Endothelial cell of umbilical vein (primary cell): ENCODE data around the gene ASTN1. TPM values are rescaled to one million over a fixed set of nuclear protein-coding genes. Genes with fewer than 3 reads are reported as not detected.
A peak's percentile ranks its signal among the peaks of the same experiment; 100 is the strongest.

Source experiments
- BruUV-seq: library from RNA; stranded (reverse); fragments of 400-500 nt; replicated peaks from 2 replicates; lab custom pipeline; 2021; lab: Mats Ljungman, UMichigan
- CTCF ChIA-PET: fragments of 300-600, 350-600 bp; sonication (Branson Sonifier 250); formaldehyde crosslinking; loops from one replicate; lab custom pipeline; 2021; ENCODE audit warnings: antibody characterized with exemption, inconsistent platforms; lab: Charles Lee
- POLR2A ChIA-PET: fragments of 300-600, 350-600 bp; sonication (Branson Sonifier 250); formaldehyde crosslinking; loops from one replicate; lab custom pipeline; 2021; ENCODE audit warnings: antibody characterized with exemption, inconsistent platforms; lab: Charles Lee
- DNase-seq: peaks from one replicate; pipeline ENCODE4 v3.0.0-alpha.2; 2011; ENCODE audit warnings: low read depth, low spot score
- FAIRE-seq: peaks from 2 replicates; lab custom pipeline; 2011; peaks lifted over from hg19 to GRCh38; lab: Jason Lieb, UNC
- H2AFZ ChIP-seq: 2 replicates; pipeline ENCODE4 v1.6.0; 2012; ENCODE audit warnings: low read depth, low read length, control low read depth, inconsistent platforms
- H3K27ac ChIP-seq: 2 replicates; pipeline ENCODE4 v1.5.1; 2011; ENCODE audit warnings: low read depth, mild to moderate bottlenecking, control low read depth, low read length, moderate library complexity; ENCODE audit not compliant: insufficient read depth
- H3K27me3 ChIP-seq, 2 experiments: 2 replicates each; pipeline versions ENCODE4 v1.6.0 to v1.6.1; 2011; ENCODE audit warnings: low read length in 2 of 2, mixed read lengths in 1 of 2; ENCODE audit not compliant: control insufficient read depth in 2 of 2, insufficient read depth in 2 of 2
- H3K36me3 ChIP-seq, 2 experiments: 2 replicates in 1 of 2; 3 replicates in 1 of 2; pipeline ENCODE4 v1.5.1; 2011; ENCODE audit warnings: low read length in 2 of 2, mild to moderate bottlenecking in 1 of 2, moderate library complexity in 1 of 2; ENCODE audit not compliant: control insufficient read depth in 2 of 2, insufficient read depth in 2 of 2; ENCODE audit errors: extremely low read depth in 1 of 2
- H3K4me1 ChIP-seq: 3 replicates; pipeline ENCODE4 v1.5.1; 2011; ENCODE audit warnings: mild to moderate bottlenecking, low read length; ENCODE audit not compliant: control insufficient read depth, insufficient read depth; ENCODE audit errors: extremely low read depth
- H3K4me2 ChIP-seq: 2 replicates; pipeline ENCODE4 v1.6.1; 2011; ENCODE audit warnings: low read length, control low read depth, mixed read lengths; ENCODE audit not compliant: insufficient read depth
- H3K4me3 ChIP-seq, 3 experiments: fragments of 200-600 bp in 1 of 3; sonication (generic), shearing (Covaris generic) in 1 of 3; replicated peaks in 1 of 3; 2 replicates each; pipeline ENCODE4 v1.5.1; 2011 to 2016; ENCODE audit warnings: control low read depth in 3 of 3, low read length in 3 of 3, mild to moderate bottlenecking in 2 of 3, inconsistent platforms in 1 of 3, low read depth in 1 of 3, moderate library complexity in 1 of 3; ENCODE audit not compliant: insufficient read depth in 1 of 3
- H3K79me2 ChIP-seq: 2 replicates; pipeline ENCODE4 v1.6.0; 2012; ENCODE audit warnings: low read length, inconsistent platforms; ENCODE audit not compliant: control insufficient read depth, insufficient read depth
- H3K9ac ChIP-seq: replicated peaks from 2 replicates; pipeline ENCODE3; 2011; ENCODE audit warnings: low read length, control low read depth; ENCODE audit not compliant: insufficient read depth; ENCODE audit errors: extremely low read depth
- H3K9me1 ChIP-seq: replicated peaks from 3 replicates; pipeline ENCODE4 v1.6.0; 2011; ENCODE audit warnings: mild to moderate bottlenecking, low read length; ENCODE audit not compliant: control insufficient read depth, insufficient read depth; ENCODE audit errors: extremely low read depth
- H3K9me3 ChIP-seq: replicated peaks from 2 replicates; pipeline ENCODE4 v1.5.1; 2012; ENCODE audit warnings: low read length, inconsistent platforms; ENCODE audit not compliant: control insufficient read depth, insufficient read depth
- H4K20me1 ChIP-seq: replicated peaks from 2 replicates; pipeline ENCODE3; 2011; ENCODE audit warnings: mild to moderate bottlenecking, low read length; ENCODE audit not compliant: control insufficient read depth, insufficient read depth; ENCODE audit errors: extremely low read depth
- EZH2 ChIP-seq: IDR thresholded peaks from 2 replicates; pipeline ENCODE4 v1.6.1; 2012; ENCODE audit warnings: borderline replicate concordance, low read depth, mild to moderate bottlenecking, moderate library complexity, low read length, inconsistent platforms; ENCODE audit not compliant: severe bottlenecking
- FOS ChIP-seq: IDR thresholded peaks from 2 replicates; pipeline ENCODE4 v1.6.1; 2011; ENCODE audit warnings: mild to moderate bottlenecking, low read length, moderate library complexity, borderline replicate concordance; ENCODE audit not compliant: insufficient read depth
- GATA2 ChIP-seq: IDR thresholded peaks from 2 replicates; pipeline ENCODE4 v1.7.0; 2011; ENCODE audit warnings: low read depth, mild to moderate bottlenecking, moderate library complexity, mixed read lengths, low read length; ENCODE audit not compliant: insufficient read length, insufficient read depth
- JUN ChIP-seq: IDR thresholded peaks from 2 replicates; pipeline ENCODE4 v1.6.1; 2011; ENCODE audit warnings: borderline replicate concordance, low read depth; ENCODE audit not compliant: insufficient read length, insufficient read depth
- MYC ChIP-seq: IDR thresholded peaks from one replicate; pipeline ENCODE4 v1.6.1; 2011; ENCODE audit warnings: mild to moderate bottlenecking, low read depth, low read length
- POLR2AphosphoS5 ChIP-seq: IDR thresholded peaks from 2 replicates; pipeline ENCODE4 v1.6.1; 2012; ENCODE audit warnings: low read depth, mild to moderate bottlenecking, control low read depth, low read length, moderate library complexity; ENCODE audit not compliant: insufficient read depth
- dilution Hi-C: fragments of 300-500 bp; cut with MboI; formaldehyde crosslinking; loops from one replicate; pipeline ENCODE4 v1.15.0; 2019; ENCODE audit warnings: low sequenced_read_pairs; ENCODE audit not compliant: extremely low pct_ligation_motif_present
- intact Hi-C: fragments of 100-400 bp; cut with micrococcal nuclease; formaldehyde crosslinking; loops from one replicate; pipeline ENCODE4 v1.10.0; 2022
- polyA plus RNA-seq, 4 experiments: library from polyadenylated mRNA; depleted of rRNA in 3 of 4; stranded (reverse) in 3 of 4; unstranded in 1 of 4; fragments of >200 nt; gene quantifications; 2 replicates each; pipeline versions ENCODE4 v1.2.1 to v1.2.3, GENCODE V29; 2011 to 2012; ENCODE audit warnings: missing spikeins in 1 of 4
- total RNA-seq: library from RNA; stranded (reverse); gene quantifications from 2 replicates; pipeline ENCODE4 v1.2.3, GENCODE V29; 2021
- TF ChIP-seq, protein P1 (sequence below), 2 donors: IDR thresholded peaks; 1 replicate in 1 of 2; 2 replicates in 1 of 2; pipeline ENCODE4 v1.5.1; 2011; ENCODE audit warnings: low read length in 2 of 2, mild to moderate bottlenecking in 2 of 2, moderate library complexity in 2 of 2, control low read depth in 1 of 2, inconsistent platforms in 1 of 2, low read depth in 1 of 2; ENCODE audit not compliant: insufficient read depth in 1 of 2; ENCODE audit errors: extremely low read depth in 1 of 2

Gene ASTN1
- total and polyA plus RNA-seq, 2 donors (not counting 3 experiments of a cell fraction or from before 2014, with no cell fraction given), result 0.04 TPM; not detected in 1

DNA sequence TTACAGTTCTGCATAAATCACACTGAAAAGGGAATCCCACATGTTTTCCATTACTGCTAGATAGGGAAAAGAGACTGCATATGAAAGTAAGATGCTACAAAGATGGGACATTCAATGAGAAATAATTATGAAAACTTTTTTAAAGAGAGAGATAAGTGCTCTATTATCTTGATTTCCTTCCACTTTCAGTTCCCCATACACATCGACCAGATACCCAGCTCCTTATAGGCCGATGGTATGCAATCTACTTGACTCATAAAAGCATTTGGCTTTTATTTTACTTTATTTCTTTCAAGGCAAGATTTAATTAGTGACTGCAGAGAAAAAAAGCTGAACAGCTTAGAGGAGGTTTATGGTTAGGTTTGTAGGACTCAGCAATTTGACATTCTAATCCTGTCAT lies 19.3 kb upstream of the ASTN1 start:
- ChIA-PET POLR2A (no interaction called here), CTCF (no interaction called here)
- H3K9ac ChIP-seq, result no peak overlapping the region
- no peaks in the 10 kb centered on the region for H4K20me1 ChIP-seq
- dilution Hi-C loops, result no loop called here
- H3K9me1 ChIP-seq, result no peaks in the 10 kb centered on the region
- no peaks in the 10 kb centered on the region for H3K9me3 ChIP-seq
- H2AFZ ChIP-seq, result no peak overlapping the region
- TF ChIP-seq GATA2 (no peak), JUN (no peak)
- TF ChIP-seq, protein P1, sequence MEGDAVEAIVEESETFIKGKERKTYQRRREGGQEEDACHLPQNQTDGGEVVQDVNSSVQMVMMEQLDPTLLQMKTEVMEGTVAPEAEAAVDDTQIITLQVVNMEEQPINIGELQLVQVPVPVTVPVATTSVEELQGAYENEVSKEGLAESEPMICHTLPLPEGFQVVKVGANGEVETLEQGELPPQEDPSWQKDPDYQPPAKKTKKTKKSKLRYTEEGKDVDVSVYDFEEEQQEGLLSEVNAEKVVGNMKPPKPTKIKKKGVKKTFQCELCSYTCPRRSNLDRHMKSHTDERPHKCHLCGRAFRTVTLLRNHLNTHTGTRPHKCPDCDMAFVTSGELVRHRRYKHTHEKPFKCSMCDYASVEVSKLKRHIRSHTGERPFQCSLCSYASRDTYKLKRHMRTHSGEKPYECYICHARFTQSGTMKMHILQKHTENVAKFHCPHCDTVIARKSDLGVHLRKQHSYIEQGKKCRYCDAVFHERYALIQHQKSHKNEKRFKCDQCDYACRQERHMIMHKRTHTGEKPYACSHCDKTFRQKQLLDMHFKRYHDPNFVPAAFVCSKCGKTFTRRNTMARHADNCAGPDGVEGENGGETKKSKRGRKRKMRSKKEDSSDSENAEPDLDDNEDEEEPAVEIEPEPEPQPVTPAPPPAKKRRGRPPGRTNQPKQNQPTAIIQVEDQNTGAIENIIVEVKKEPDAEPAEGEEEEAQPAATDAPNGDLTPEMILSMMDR (IDR thresholded peaks at IDR 0.05; ENCODE audit: extremely low read depth in 1 of 2, insufficient read depth in 1 of 2, low read depth in 1 of 2, low read length in 2 of 2), result no peak
- peaks cover 3% of the 10 kb centered on the region for H3K4me1 ChIP-seq
- H3K36me3 ChIP-seq, result no peaks in the 10 kb centered on the region
- no peak overlapping the region for H3K27ac ChIP-seq
- no peaks in the 10 kb centered on the region for H3K79me2 ChIP-seq
- H3K4me2 ChIP-seq, result no peak overlapping the region
- H3K27me3 ChIP-seq, result peaks cover 3 to 10% of the 10 kb centered on the region in 2 experiments
- FAIRE-seq (no peak), DNase-seq (no peak)
- BruUV-seq, result no TSS peak
- intact Hi-C loops, result loop anchor here (5.0 to 10.0 kb wide), 2 partner anchors 601 to 763 kb away; no protein-coding TSS in a partner anchor
- H3K4me3 ChIP-seq, result no peak overlapping the region

DNA sequence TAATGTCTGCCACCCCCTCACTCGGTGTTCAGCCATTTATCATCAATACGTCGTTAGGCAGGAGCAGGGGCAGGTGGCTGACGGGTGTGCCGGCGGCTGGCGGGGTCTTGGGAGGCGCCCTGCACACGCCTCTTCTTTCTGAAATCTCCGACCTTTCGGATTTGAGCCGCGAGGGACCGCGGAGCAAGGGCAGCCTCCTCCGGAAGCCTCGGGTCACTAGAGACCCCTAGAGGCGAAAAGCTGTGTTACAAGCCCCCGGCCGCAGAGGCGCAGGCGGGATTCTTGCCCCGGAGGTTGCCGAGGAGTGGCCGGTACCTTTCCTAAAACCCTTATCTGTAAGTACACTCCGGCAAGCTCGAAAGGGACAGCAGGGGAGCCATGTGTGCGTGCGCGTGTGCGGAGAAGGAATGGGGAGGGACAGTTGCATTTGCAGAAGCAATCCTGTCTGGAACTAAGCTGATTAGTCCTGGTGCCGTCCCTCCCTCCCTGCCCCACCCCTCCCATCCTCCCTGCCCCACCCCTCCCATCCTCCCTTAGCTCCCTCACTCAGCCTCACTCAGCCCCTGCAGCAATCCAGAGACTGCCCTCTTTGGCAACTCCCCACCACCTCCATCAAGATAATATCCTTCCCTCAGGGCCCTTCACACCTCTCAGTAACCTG lies 17.2 kb upstream of the ASTN1 start:
- no peak overlapping the region for H3K9ac ChIP-seq
- no peaks in the 10 kb centered on the region for H3K9me1 ChIP-seq
- TF ChIP-seq POLR2AphosphoS5, result no peak
- no peak for TF ChIP-seq FOS
- TF ChIP-seq EZH2, result no peak
- no peak for TF ChIP-seq JUN
- TF ChIP-seq, protein P1 (IDR thresholded peaks at IDR 0.05; ENCODE audit: extremely low read depth in 1 of 2, insufficient read depth in 1 of 2, low read depth in 1 of 2, low read length in 2 of 2), result peak; percentile 59 to 80
- TF ChIP-seq MYC, result no peak
- no peak overlapping the region for H3K27ac ChIP-seq
- dilution Hi-C loops, result no loop called here
- peak; percentile 61 for FAIRE-seq
- DNase-seq, result peak; percentile 41
- H3K4me1 ChIP-seq, result peaks cover 3% of the 10 kb centered on the region
- no peaks in the 10 kb centered on the region for H3K9me3 ChIP-seq
- intact Hi-C loops, result loop anchor here (1.0 to 10.0 kb wide), 3 partner anchors 284 to 766 kb away; no protein-coding TSS in a partner anchor
- H3K4me3 ChIP-seq, result peak overlapping the region in 1 of 3 experiments; percentile 19
- peak overlapping the region; percentile 63 for H3K4me2 ChIP-seq
- BruUV-seq, result no TSS peak
- peak overlapping the region; percentile 90 for H2AFZ ChIP-seq
- ChIA-PET CTCF (interaction anchor here (0.6 to 1.6 kb wide), 17 partner anchors 9 to 766 kb away, joined by 3 to 15 read pairs (median 3); partner anchors contain the start of genes ASTN1 and BRINP2), POLR2A (no interaction called here)
- H3K79me2 ChIP-seq, result no peaks in the 10 kb centered on the region
- no peaks in the 10 kb centered on the region for H4K20me1 ChIP-seq
- no peaks in the 10 kb centered on the region for H3K36me3 ChIP-seq
- H3K27me3 ChIP-seq, result peaks cover 3 to 10% of the 10 kb centered on the region in 2 experiments
